Activated CD8-positive, alpha-beta memory T cell treated with anti-CD3 and anti-CD28 coated beads, Interleukin-2, amount 50 U/mL, for 1 hour (primary cell): ENCODE results near the gene MTF1.

Experiments
- DNase-seq: peaks from one replicate; pipeline ENCODE4 v3.0.0-alpha.2; 2020; ENCODE audit errors: extremely low read depth

Gene MTF1

DNA sequence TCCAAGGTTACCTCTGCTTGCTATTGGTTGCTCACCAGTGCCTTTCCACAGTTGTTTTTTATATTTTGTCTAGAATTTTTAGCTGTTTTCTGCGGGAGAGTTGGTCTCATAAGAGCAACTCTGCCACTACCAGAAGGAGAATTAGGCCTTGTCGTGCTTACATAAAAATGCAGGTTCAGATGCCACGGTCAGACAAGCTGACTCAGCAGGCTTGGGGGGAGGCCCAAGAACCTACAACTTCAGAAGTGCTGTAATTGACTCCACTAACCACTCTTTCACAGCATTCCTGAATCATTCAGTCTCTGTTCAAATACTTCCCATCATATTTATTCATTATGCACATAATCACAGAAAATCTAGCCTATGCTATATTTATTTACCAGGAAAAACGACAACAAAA is 28.3 kb downstream of the MTF1 start:
- no peak for DNase-seq

DNA sequence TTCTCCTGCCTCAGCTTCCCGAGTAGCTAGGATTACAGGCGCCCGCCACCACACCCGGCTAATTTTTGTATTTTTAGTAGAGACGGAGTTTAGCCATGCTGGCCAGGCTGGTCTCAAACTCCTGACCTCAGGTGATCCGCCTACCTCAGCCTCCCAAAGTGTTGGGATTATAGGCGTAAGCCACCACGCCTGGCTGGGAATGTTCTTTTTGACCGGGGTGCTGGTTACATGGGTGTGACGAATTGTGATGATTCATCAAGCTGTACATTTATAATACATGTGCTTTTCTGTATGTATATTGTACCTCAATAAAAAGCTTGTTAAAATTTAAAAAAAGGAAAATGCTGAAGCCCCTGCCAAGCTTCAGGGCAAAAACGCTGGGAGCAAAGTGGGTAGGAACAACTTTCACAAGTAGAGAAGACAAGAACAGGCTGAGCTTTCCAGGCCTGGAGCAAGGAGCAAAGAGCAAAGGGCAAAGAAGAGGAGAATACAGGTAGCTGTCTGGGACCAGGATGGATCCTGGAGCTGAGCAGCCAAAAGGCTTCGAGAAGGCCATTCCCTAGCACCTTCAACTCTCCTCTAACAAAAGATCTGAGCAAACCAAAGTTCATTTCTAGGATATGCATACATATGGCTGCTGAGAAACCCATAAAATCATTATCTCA is 30.9 kb downstream of the MTF1 start:
- no peak for DNase-seq

DNA sequence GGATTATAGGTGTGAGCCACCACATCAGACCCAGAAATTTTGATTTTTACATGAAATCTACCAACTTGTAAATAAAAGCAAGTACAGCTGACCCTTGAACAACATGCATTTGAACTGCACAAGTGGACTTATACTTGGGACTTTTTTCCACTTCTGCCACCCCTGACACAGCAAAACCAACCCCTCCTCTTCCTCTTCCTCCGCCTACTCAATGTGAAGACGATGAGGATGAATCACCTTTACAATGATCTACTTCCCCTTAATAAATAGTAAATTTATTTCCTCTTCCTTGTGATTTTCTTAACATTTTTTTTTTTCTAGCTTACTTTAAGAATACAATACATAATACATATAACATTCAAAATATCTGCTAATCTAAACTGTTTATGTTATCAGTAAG is 33.9 kb downstream of the MTF1 start:
- no peak for DNase-seq

DNA sequence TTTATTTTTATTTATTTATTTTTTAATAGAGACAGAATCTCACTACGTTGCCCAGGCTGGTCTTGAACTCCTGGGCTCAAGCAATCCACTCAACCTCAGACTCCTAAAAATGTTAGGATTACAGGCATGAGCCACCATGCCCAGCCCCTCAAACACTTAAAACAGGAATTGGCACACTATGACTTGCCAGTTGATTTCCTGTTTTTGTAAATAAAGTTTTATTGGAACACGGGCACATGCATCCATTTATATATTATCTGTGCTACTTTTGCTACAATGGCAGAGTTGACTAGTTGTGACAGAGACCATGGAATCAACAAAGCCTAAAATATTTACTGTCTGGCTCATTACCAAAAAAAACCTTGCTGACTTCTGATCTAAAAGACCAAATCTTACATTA is 35.4 kb downstream of the MTF1 start:
- DNase-seq, result no peak

DNA sequence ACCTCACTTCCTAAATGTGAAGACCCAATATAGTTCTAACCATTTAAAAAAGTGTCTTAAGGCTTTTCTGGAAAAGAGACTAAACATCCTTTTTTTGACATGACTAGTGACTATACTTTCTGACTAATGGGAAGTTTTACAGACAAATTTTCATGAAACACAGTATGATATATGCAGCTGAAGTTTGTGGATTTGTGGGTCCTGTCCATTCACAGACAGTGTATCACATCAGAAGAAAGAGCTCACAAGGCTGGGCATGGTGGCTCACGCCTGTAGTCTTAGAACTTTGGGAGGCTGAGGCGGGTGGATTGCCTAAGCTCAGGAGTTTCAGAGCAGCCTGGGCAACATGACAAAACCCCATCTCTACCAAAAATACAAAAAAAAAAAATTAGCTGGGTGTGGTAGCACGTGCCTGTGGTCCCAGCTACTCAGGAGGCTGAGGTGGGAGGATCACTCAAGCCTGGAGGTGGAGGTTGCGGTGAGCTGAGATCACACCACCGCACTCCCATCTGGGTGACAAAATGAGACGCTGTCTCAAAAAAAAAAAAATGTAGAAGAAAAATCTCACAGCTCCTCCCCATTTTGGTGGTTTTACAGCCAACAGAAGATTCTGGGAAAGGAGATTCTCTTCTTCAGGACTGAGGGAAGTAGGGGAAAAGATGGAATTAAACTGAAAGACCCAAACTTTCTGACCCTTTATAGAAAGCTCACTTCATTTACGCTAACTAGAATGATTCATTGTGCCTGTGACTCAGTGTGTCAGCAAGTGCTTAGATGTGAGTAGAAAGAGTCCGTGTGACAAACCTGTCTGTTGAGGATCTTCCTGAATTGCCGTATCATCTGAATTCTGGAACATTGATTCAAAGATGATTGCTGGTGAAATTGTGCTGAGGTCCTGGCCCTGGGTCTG is 36.2 kb downstream of the MTF1 start:
- DNase-seq, result no peak

DNA sequence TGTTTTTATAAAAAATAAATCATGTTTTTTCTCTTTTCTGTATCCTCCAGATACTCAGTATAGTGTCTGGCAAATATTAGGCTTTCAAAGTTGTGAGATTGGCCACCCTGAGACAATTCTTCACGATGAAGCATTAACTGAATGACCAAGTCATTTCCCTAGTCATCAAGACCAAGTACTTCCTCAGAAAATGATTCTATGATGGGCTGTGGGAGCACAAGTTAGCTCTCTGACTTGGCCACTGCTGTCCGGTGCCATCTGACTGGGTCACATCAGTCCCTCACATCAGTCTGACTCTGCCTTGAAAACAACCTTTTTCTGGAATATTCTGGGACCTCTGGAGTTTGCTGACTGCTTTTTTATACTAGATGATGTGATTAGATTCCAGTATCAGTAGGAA is 37.9 kb downstream of the MTF1 start:
- no peak for DNase-seq

DNA sequence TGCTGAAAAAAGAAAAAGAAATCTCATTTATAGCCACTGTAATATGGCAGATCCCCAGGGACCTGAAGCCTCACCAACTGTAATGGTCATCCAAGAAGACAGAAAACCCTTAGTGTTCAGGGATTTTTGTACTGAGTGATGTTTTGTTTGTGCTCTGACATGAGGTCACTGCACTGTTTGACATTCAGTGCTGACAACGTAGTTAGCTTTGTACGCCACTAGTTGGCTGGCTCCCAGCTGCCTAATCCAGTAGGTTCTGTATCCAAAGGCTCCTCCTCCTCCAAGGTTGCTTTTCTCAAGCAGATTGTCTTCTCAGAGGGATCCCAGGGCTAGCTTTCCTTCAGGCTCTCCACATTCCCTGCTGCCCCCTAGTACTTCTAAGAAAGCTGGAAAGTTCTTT is 41.9 kb downstream of the MTF1 start:
- DNase-seq, result no peak

DNA sequence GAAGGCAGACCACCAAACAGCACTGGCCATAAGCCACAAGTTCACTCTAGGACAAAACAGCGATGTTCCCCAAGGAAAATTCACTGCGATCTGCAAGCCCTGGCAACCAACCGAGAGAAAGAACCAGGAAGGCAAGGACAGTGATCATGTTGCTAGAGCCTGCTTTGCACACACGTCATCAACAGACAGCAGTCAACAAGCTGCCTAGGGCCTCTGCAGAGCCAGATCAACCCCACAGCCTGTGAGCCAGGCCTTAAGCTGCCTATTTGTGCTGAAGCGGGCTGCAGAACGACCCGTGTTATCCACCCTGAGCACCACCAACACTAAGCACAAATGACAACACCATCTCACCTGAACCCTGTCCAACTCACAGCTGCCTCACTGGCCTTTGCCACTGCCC is 45.1 kb downstream of the MTF1 start:
- DNase-seq, result no peak

DNA sequence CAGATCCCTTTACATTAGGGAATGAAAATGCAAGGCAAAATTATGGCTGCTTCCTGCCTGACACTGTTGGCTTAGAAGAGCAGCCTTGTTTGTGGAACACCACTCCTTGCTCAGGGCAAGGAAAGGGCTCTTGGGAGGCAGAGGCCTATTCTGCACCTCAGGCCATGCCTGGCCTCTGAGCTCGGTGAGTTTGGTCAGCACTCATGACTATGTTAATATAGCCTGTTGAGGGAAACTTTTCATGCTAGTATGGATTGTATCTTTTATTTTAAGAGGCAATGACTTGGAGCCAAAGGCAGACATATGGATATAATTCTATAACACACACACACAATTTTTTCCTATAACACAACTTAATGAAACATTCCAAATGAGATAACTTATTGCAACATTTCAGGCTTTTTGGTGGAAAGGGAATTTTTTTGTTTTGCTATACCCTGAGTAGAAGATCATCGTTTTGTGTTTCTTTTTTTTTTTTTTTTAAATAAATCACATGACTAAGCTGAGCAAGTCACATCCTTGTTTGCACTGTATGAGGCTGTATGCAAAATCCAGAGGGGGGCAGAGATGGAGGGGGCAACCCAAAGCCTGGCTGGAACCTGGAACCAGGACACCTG is 45.8 kb downstream of the MTF1 start:
- no peak for DNase-seq

DNA sequence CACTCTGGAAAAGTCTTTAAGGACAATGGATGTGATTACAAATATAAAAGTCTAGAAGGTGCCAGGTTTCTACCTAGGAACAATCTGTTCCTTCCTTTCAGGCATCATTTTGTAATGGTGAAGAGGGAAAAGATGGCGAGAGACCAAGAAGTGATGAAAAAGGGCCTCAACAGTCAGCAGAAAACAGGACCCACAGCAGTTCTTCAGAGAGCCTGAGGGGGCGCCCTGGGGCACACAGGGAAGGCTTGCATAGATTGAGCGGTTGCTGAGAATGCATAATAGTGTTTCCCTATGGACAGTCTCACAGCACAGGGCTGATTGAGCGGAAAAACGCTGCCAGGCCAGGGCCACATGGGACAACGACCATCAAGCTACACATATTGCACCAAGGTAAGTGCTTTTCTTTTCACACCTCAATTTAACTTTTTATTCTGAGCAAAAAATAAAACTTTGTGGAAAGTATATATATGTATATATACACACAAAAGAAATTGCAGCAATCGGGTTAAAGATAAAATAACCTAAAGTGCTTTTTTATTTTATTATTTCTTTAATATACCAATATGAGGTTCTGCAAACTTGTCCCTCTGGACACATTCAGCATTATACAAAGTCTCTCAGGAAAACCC is 48.3 kb downstream of the MTF1 start:
- DNase-seq, result no peak

DNA sequence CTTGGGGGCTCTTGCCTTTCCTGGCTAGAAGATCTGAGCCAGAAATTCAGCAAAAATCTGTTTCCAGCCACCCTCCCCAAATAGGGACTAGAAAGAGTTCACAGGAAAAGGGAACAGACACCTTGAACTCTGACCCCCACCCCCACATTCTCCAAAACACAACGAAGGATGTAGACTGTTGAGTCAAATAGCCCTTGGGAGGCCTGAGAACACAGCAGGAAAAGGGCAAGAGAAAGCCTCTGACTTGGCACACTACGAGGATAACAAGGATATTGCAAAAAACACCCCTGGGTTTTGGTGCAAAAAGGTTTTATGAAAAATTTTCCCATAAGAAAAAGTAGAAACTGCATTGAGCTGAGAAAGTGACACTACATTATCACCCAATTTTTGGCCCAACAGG is 49.5 kb downstream of the MTF1 start:
- no peak for DNase-seq

DNA sequence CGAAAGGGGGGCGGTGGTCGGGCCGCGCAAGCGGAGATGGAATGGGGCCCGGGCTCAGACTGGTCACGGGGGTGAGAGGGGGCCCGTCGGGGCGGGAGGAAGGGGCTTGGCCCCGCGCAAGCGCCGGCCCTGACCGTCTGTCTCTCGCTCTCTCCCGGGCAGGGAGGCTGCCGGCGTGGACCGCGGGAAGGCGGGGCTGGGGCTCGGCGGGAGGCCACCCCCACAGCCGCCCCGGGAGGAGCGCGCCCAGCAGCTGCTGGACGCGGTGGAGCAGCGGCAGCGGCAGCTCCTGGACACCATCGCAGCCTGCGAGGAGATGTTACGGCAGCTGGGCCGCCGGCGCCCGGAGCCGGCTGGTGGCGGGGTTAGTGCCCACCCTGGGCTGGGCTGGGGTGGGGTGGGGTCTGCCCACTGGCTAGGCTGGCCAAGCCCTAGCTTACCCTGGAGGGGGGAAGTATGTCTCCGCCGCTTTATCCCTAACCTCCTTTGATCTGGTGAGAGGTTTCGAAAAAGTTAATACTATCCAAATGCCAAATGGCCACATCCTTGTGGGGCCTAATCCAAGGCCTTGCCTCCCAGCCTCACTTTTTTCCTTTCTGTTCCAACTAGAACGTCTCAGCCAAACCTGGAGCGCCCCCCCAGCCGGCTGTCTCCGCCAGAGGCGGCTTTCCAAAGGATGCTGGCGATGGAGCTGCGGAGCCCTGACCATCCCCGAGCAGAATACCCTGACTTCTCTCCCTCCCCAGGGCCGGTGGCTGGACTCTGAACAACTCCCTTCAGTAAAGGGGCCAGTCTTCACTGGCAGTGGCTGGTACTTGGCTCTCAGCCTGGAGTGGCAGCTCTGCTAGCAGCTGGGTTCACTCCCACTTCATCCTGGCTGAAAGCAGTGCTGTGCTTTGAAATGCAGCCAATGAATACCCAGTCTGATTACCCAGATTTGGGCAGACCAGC is 50.7 kb downstream of the MTF1 start:
- no peak for DNase-seq

DNA sequence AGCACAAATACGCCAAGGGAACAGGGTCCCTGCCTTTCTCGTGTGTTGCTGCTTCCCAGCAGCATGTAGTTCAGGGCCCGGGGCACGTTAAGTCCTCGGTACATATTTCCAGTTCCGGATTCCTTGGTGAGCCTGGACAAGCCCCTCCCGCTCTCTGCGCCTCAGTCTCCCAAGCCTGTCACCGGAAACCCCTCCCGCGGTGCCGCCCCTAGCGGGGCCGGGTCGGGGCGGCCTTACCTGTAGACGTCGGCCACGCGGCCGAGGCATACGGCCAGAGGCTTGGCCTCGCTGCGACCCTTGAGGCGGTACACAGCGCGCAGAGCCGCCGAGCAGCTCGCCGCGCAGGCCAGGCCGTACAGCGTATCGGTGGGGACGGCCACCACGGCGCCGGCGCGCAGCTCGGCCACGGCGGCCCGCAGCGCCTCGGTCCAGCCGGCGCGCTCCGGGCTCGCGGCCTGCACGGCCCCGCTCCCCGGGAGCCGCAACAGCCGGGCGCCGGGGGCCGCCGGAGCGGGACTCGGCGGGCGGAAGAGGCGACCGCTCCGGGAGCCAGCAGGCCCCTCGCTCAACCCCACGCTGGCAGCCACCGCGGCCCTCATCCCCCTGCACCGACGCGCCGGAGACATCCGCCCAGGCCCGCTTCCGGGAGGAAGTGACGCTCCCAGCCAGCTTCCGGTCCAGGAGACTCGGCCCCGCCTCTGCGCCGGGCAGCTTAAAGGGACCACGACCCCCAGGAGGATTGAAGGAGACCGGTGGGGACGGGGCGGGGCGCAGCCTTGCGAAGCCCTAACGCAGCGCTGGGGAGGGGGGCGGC is 51.6 kb downstream of the MTF1 start, which contains the start of the genes C1orf122 and YRDC:
Gene C1orf122, plus strand, starts transcription at position 236 of the 814 bp plus-strand sequence. CDS start 615 bp downstream, outside the sequence.
Gene YRDC, minus strand, starts transcription at position 654 of the 814 bp plus-strand sequence. Its CDS starts 28 bp downstream, at position 626.
- peak; percentile 66 for DNase-seq

DNA sequence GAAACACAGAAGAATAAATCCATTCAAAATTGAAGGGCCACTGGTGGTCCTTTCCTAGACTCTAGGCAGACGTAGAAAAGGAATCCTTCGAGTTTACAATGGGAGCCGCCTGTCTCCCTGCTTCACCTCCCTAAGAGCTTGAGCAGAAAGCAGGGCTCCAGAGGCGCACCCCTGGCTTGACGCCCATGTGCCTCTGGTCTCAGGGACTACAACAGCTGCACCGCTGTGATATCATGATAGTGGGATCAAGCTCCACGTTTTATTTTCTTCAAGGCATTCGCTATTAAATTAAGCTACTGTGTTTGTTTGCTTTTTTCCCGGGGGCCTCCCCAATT is 52.2 kb downstream of the MTF1 start:
- no peak for DNase-seq

DNA sequence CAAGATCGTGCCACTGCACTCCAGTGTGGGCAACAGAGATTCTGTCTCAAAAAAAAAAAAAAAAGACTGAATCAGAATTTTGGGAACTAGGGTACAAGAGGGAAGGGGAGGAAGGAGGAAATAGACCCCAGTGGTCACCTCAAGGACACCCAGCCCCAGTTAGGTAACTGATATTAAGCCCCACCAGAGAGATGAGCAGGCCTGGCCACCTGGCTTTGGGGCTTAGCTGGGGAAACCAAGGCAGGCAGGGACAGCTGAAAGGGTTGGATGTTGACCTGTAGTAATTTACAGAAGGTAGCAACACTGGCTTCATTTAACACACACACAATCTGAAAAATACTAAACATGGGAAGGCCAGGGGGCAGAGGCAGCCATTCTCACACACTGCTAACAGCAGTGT is 57.0 kb downstream of the MTF1 start:
- no peak for DNase-seq

DNA sequence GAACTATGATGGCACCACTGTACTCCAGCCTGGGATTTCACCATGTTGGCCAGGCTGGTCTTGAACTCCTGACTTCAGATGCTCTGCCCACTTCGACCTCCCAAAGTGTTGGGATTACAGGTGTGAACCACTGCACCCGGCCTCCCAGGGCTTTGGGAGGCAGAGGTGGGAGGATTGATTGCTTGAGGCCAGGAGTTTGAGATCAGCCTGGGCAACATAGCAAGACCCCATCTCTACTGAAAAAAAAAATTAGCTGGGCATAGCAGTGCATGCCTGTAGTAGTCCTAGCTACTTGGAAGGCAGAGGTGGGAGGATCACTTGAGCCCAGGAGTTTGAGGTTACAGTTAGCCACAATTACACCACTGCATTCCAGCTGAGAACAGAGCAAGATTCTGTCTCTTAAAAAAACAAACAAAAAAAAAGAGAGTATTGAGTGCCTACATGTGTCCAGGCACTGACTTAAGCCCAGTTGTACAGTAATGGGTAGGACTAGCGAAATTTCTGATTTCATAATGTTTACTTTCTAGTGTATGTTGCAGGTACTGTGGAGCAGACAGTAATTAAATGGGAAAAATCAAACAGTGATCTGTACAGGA is 61.5 kb downstream of the MTF1 start:
- no peak for DNase-seq

DNA sequence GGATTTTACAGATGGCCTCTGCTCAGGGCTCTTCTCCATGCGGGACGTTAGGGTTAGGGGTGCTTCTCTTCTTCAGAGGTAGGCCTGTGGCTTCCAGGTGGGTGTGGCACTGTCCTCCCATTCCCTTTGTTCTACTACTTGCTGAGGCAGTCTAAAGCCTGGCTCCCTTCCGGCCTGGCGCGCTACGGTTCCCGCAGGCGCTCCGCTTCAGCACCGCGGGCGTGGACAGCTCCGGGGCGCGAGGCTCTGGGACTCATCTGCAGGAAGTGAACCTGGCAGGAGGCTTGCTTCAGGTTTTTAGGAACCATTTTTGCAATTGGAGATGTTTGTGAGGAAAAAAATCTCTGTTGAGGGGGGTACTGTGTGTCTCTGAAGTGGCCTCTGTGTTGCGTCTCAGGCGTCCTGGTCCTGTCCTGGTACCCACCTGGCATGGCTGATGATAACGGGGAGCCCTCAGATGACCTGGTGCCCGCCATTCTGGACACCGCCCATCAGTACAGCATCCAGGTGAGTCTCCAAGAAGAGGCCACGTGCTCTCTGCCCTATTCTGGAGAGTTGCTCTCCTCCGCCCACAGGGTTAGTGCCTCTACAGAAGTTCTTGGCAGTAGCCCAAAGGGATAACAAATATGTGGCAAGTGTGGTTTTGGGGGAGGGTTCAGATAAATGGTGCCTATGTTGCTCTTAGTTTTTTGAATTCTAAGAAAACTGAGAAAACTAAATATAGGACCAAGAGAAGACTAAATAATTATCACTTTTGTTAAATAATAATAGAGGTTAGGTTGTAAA is 63.9 kb downstream of the MTF1 start:
- DNase-seq, result no peak

DNA sequence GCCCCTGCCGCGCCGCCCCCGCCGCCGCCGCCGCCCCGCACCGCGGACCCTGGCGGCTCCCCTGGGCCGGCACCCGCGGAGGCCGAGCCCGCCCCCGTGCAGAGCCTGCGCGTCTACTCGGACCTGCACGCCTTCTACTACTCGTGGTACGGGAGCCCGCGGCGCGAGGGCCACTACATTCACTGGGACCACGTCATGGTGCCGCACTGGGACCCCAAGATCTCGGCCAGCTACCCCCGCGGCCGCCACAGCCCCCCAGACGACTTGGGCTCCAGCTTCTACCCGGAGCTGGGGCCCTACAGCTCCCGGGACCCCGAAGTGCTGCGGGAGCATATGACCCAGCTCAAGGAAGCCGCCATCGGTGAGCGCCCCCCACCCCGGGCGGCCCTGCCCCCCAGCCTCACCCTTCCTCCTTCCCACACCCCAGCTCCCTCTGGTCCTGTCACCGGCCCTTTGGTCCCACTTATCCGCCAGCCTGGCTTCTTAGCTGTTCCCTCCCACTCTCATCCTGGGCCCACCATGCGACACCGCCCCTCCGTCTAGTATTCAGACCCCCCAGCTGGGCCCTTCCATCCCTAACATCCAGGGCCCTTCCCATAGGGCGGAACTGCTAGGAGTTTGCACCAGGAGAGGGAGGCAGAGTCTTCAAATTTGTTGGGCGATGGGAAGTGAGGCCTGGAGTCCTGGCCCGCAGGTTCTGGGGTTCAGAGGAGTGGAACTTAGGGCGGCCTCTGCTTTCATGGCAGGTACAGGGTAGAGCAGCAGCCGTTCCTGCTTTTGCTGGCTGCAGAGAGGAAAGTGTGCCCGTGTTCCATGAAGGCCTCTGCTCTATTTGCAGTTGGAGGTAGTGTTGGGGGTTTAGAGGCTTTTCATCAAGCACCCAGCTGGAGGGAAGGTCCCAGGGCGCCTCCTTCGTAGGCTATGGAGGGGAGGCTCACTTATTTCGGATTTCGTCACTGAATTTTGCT is 64.7 kb downstream of the MTF1 start:
- no peak for DNase-seq
